NCI-H82 treated with DMSO at 0.1 percent for 48 hours (cell line): ENCODE data around the gene LRPPRC.
"Not testable (repeated sequence)": the region's sequence is repeated elsewhere in the genome, so short reads cannot be mapped to it uniquely, and the experiment has no call there.

Experiments used
- DNase-seq: peaks from one replicate; lab custom pipeline; 2025; ENCODE audit not compliant: unreplicated experiment; lab: John Stamatoyannopoulos, UW

LRPPRC gene

DNA sequence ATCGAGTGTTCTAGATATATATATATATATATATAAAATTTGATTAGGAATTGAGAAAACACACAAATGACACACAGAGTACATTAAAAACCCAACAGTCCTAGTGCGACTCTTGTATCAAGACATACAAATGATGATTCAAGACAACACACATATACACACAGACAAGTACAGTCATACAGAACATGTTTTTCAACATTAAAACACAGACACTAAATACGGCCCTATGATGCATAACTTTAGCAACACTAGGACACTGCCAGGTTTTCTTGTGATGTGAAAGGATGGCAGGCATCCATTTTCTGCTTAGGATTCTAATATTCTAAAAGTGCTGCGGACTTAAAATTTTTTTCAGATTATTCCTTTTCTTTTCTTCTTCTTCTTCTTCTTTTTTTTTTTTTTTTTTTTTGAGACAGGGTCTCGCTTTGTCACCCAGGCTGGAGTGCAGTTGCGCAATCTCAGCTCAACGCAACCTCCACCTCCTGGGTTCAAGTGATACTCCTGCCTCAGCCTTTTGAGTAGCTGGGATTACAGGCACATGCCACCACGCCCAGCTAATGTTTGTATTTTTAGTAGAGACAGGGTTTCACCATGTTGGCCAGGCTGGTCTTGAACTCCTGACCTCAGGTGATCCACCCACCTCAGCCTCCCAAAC lies 84.5 kb downstream of the LRPPRC start:
- not testable (repeated sequence) for DNase-seq

DNA sequence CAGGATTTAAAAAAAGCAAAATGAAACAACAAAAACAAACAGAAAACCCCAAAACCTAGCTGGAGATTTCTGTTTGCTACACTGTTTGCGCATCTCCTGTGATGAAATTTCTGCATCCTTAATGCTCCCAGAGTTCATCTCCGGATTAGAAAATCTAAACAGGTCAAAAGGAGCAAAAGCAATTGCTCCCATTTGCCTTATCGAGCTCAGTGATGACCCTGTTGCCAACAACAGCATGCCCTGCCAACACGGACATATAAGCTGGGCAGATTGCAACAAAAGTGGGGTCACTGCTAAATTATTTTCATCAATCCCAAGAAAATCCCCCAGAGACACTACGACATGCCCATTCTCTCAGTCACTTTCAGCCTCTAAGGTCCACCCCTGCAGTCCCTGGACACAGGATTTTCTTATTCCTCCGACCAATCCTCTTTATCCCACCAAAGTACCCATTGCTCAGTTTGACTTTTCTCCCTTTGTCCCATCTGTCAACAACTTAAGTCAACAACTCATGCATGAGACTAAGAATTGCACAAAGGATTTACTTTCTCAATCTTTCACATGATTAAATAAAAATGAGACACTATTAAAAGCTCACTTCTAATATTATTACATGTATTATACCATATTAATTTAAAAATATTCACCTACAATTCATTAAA lies 89.2 kb downstream of the LRPPRC start:
- no peak for DNase-seq

DNA sequence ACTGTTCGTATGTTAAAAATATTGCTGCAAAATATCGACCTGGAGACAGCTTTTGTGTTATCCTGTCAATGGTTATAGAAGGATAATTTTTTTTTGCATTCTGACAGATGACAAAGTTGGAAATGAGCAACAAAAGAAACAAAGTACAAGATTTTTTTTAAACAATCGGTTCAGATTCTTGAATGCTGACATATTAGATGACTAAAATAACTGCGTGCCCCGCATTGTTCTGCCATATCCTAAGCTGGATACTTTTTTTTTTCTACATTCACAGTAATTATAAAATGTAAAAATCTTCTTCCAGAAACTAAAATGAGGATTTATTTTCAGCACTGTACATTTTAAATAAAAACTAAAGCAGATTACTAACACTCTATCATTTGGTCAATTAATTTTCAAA lies 89.9 kb downstream of the LRPPRC start:
- DNase-seq = no peak

DNA sequence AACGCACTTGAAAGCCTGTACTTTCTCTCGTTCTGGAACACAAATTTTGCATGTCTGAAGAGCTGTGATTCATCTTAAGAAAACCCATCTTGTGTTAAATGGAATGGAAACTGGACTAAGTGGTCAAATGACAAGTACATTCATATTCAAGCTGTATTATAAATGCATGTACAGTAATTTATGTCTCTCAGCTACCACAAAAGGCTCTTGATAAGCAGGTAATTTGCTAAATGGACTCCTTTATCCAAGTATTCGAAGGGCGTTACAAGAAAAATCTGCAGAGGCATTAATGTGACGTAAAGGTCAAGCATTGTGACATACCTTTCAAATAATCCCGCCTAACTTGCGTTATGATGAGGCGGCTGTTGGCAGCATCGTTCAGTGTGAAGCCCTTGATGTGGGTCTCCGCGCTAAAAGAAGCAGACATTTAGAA lies 90.4 kb downstream of the LRPPRC start:
- no peak for DNase-seq

DNA sequence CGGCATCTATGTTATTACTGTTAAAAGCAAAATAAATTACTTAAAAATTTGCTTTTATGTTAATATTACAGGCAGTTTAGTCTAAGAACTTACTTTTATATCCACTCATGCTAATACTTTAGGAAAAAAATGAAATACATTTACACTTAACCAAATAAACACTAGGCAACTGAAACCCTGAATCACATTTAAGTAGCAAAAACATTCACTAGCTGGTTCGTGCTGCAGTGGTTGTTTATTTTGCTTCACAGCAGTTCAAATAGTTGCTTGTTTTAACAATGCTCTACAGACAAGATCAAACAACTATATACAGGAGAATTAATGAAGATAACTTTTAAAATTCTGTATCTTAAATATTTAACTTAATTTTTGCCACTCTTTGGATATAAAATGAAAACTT lies 96.2 kb downstream of the LRPPRC start:
- DNase-seq = no peak

DNA sequence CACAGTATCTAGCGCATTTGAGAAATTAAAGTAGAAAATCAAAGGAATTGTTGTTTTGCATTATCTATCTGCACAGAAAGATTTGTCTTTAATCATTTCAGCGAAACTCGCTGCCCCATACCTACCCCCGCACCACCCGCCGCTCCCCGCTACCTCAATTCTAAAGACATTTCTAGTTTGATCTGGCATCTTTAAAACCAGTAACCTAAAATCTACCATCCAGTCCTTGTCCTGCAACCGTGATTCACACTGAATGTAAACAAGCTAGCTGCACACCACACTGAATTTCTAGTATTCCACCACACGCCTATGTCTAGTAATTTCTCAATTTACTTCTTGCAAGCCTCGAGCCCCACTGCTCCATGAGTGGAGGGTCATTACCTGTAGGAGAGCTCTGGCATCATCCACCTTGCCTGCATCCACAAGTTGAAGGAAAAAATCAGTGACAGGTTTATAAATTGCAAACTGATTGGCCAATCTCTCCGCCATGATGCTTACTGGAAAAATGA lies 96.9 kb downstream of the LRPPRC start:
- DNase-seq = no peak

DNA sequence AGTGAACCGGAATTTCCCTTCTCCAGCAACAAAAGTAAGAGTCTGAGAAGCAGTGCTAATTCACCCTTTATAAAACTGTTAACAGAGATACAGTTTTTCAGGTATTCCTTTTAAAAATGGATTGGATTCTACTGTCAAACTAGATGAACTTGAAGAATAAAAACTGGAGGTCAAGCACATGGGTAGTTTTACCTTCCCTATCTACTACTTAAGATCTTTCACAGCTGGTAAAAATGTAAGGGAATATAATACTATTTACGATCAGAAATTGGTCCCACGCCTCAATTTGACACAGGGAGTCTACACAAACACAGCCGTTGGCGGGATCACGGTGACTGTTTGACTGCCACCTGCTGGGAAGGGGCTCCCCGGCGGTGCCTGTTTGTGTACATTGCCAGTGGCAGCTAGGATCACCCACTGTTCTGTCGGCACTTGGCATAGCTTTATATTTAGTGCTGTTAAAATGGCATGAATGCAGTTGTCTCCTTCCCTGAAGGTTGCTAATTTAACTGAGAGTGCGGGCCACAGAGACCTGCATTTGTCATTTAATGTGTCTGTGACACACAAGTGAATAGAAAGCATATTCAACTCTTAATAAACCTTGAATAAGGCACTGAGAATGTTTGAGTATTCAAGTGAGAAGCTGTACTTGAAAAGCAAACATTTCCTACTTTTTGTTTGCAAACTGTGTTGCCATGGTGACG lies 97.5 kb downstream of the LRPPRC start:
- DNase-seq = no peak

DNA sequence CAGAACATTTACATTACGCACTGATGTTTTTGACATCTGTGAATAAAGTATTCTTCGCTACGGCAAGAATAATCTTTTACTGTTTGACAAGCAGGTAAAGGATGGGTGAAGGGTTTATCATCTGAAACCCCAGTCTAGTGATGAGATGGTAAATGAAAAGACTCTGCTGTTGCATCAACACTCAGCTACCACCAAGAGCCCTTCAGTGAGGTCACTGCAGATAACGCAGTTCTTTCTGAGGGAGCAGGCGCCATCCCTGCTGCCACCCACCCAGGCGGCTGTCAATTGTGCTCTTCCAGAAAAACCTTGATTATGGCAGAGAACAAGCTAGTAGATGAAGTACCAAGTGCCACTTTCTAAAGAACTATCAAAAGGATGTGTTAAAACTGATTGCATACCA lies 98.3 kb downstream of the LRPPRC start:
- no peak for DNase-seq

DNA sequence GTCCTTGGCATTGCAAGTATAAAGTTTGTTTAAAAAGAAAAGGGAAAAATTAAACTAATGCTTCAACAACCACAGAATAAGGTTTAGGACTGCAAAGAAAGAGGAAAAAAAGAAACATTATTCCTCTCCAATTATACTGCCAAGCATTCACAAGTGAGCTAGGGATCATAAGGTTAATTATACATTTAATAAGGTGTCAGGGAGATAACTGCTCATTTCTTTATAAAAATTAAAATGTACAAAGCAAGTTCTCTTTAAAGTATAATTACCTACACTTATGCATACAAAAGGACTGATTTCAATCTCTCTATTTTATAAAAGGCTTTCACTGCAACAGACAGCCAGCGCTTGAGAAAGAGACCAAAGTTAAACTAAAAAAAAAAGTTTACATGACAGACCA lies 98.9 kb downstream of the LRPPRC start:
- DNase-seq = no peak

DNA sequence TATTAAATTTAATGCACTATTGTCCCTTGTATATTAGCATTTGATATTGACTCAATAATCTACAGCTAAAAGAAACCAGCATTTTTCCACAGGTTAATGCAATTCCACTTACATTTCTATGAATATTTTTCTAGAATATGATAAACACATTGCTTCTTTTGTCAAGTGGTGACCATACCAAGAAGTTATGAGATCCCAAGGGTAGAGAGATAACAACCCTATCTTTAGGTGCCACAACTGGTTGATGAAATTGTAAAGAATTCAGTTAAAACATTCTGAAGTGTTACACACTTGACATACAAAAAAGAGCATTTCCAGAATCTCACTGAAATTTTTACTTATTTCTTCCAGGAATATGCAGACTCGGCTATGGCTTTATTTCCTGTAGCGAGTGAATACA lies 101.0 kb downstream of the LRPPRC start:
- DNase-seq = no peak

DNA sequence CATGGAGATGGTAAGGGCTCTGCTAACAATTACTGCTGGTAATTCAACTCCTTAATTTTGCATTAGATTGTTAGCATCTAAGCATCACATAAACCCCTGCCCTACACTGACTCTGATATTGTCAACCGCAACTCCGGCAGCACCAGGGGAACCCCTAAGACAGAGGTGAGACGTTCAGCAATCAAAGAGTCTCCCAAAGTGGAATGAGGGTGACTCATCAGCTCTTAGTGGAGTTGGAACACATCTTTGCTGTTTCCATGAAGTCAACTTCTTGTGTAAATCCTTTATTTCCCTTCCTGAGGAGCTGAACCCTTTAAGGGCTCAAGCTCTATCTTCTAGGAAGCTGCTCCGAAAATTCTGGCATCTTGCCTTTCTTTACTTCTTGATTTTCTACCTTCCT lies 104.9 kb downstream of the LRPPRC start:
- DNase-seq = no peak

DNA sequence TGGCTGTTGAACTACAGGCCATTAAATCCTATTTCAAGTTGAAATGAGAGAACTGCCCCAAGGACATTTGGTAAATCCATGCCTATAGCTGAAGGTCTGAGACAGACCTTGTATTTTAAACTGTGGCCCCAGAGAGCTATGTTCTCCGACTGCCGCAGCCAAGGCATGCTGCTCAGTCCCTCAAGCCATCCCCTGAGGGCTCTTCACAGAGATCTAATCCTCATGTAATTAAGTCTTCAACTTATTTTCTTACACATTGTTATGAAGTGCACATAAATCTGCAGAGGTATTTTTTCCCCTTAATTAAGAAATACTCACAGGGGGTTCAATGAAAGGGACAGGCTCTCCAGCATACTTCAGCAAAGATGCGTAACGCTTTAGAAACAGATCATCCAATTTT lies 106.4 kb downstream of the LRPPRC start:
- no peak for DNase-seq

DNA sequence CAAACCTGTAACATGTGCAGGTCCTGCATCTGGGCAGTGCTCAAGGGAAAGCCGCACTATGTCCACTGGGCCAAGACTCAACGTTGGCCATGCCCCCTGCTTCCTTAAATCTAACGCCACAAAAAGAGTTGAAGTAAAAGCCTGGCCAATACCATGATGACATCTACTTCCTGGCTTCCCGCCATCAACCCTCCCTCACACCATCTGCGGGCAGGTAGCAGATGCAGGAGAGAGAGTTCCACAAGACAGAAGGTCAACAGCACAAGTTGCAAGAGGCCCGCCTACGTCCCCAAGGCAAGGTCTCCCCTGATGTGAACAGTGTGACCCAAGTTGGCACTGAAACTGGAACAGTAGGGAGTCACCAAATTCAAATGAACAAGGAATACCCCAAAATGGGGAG lies 108.6 kb downstream of the LRPPRC start:
- no peak for DNase-seq

DNA sequence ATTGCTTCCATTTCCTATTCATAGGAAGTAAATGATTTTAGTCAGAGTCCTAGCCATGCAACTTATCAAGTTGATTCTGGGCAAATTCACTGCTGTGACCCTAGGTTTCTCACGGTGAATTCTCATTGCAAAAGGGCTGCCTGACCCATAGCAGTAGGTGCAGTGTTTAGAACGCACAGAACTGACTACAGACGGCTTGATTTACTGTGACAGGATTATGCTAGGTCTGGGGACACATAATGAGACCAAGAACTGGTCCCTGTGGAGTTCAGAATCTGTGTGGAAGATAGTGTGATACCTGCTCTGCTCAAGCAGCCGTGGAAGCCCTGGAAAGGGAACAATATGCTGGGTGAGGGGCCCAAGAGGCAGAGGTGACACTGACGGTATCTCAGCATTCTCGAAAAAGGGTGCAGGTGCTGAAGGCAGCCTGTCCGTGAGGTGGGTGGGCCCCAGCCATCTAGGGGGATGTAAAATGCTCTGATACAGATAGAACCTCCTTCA lies 110.6 kb downstream of the LRPPRC start:
- DNase-seq = peak; percentile 6

DNA sequence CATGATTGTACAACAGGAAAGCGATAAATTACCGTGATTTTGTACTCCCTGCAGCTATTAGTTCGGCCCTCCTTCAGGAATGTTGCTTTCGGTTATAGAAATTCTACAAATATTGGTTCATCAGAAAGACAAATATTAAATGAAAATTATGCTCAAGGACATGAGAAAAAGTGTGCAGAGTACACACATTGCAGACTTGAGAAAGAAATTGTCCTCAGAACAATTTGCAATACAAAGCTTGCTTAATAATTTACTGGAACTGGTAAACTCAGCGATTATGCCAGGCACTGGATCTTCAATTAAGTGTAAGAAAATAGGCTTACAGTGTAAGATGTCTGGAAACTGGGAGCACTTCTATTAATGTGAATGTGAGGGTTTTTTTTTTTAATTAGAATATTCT lies 111.1 kb downstream of the LRPPRC start:
- no peak for DNase-seq

DNA sequence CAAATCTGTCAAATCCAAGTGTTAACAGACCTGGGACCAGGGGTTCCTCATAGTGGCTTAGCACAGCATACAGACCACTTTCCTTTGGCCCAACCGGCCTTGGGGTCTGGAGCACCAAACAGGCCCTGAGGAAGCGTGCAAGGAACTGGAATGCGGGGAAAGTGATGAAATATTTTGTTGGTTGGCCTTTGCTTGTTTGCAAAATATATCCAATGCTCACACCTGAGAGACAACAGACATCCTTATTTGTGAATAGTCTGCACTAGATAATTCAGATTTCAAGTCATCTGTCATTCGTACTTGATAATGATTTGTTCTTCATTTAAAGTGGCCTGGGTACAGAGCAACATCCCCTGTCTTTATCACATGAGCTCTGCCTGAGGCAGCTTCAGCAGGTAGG lies 113.5 kb downstream of the LRPPRC start:
- no peak for DNase-seq

DNA sequence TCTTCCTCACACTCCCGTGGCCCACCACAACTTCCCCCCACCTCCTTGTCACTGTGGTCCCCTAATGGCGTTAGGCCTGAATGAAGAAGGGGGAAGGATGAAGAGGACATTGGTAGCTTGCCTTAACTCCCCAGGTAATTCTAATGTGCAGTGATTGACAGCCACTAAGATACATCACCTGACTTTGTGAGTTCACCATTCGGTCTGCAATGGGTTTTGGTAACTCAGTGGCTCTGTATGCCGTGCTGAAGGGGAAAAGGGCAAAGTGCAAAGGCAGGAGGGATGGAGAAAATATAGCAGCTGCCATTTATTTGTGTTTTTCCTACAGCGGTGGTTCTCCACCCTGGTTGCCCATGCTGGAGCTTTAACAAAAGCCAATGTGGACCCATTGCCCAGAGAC lies 114.8 kb downstream of the LRPPRC start:
- DNase-seq = no peak

DNA sequence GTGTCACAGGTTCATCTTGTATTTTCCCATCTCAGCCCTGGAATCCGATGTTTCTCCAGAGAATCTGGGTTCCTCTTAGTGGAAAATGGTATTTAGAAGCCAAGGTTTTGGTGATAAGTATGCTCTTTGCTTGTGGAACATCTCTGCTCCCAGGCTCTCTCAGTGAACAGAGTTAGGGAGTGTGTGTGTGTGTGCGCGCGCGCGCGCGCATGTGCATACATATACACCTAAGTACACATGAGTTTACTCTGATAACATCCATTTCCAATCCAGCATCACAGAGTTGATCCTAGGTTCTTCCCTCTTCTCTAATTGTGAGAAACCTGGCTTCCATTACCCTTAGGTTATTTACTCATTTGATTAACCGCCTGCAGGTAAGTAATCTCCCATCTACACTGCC lies 115.3 kb downstream of the LRPPRC start:
- no peak for DNase-seq

DNA sequence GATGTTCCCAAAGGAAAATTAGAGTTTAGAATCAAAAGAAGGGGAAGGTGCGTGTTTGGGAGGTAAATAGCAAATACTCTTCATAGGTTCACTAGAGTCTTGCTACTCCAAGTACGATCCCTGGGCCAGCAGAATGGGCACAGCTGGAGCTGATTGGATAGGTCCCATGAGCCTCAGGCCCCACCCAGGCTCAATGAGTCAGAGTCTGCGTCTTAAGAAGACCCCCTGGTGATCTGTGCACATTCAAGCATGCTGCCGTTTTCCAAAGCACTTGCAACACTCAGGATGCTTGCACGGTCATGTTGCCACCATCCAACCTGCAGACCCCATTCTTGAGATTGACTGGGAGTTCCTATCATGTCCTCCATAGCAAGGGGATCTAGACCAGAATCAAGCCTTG lies 116.5 kb downstream of the LRPPRC start:
- DNase-seq = no peak

DNA sequence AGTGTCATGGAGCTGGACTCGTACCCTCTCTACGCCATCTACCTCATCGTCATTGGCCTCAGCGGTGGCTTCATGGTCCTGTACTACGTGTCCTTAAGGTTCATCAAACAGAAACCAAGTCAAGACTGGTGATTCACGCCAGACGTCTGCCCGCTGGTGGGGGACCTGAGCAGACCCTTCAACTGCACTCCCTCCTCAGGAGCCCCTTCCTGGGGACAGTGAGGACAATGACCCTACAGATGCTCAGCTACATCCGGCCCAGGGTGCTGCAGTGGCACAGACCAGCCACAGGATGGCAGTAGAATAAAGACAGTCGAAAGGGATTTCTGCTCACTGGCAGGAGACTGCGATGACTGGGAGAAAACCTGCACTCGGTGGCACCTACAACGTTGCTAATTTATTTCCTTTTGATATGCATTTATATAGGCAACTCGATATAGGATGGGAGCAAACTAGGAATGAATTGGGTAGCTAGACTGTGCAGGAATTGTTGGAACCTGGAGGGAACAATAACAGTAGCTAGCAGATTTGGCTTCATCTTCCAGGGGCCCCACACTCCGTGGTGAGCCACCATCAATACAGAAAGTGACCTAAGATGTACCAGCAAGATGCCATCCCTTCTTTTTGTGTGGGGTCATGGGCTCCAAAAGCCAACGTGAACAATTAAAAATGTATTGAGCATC lies 117.9 kb downstream of the LRPPRC start:
- DNase-seq = peak; percentile 46

DNA sequence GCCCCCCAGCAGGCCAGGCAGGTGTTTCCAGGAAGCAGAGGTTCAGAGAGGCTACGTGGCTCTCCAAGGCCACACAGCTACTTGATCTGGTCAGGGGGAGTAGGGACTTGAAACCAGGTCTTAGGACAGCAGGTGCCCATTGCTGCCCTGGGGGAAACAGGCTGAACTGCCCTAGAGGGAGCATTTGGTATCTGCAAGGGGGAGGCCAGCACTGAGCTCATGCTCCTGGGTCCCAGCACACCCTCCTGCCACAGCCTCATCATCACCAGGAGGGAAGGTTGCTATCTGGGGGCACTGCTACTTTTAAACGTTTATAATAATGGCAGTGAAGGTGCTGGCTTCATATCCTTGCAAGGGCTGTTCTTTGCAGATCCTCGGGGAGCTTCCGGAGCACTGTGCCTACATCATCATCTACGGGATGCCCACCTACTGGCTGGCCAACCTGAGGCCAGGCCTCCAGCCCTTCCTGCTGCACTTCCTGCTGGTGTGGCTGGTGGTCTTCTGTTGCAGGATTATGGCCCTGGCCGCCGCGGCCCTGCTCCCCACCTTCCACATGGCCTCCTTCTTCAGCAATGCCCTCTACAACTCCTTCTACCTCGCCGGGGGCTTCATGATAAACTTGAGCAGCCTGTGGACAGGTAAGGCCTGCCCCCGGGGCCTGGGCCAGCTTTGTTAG lies 120.9 kb downstream of the LRPPRC start:
- DNase-seq = no peak
